Measurements from ENCODE around the gene CCDC201.
"Not testable (repeated sequence)": the region's sequence is repeated elsewhere in the genome, so short reads cannot be mapped to it uniquely, and the experiment has no call there.

CCDC201 gene

GRCh38 chr7:45872116-45873034 is 507 bp downstream of the CCDC201 start:
- peak; percentile 5 for DNase-seq

- DNase-seq = no peak
Measured at GRCh38 chr7:45869426-45869825, 3.5 kb downstream of the CCDC201 start.

GRCh38 chr7:45867471-45867870 is 5.4 kb downstream of the CCDC201 start:
- no peak for DNase-seq

- no peak for DNase-seq
Measured at GRCh38 chr7:45865594-45866410, 7.1 kb downstream of the CCDC201 start.

- DNase-seq = no peak
Measured at GRCh38 chr7:45863715-45864114, 9.2 kb downstream of the CCDC201 start.

GRCh38 chr7:45856888-45857287 is 16.0 kb downstream of the CCDC201 start:
- DNase-seq = not testable (repeated sequence)

GRCh38 chr7:45855680-45856079 is 17.2 kb downstream of the CCDC201 start:
- not testable (repeated sequence) for DNase-seq

- DNase-seq = not testable (repeated sequence)
Measured at GRCh38 chr7:45853491-45853890, 19.4 kb downstream of the CCDC201 start.

GRCh38 chr7:45852984-45853383 is 19.9 kb downstream of the CCDC201 start:
- DNase-seq = not testable (repeated sequence)

GRCh38 chr7:45848734-45849133 is 24.1 kb downstream of the CCDC201 start:
- not testable (repeated sequence) for DNase-seq

GRCh38 chr7:45846536-45846935 is 26.3 kb downstream of the CCDC201 start:
- DNase-seq = not testable (repeated sequence)

GRCh38 chr7:45841926-45842717 is 30.8 kb downstream of the CCDC201 start:
- not testable (repeated sequence) for DNase-seq

GRCh38 chr7:45838852-45839251 is 34.0 kb downstream of the CCDC201 start:
- DNase-seq = not testable (repeated sequence)

- not testable (repeated sequence) for DNase-seq
Measured at GRCh38 chr7:45832433-45833177, 40.3 kb downstream of the CCDC201 start.

GRCh38 chr7:45829846-45830245 is 43.0 kb downstream of the CCDC201 start:
- DNase-seq = not testable (repeated sequence)

GRCh38 chr7:45827731-45828130 is 45.2 kb downstream of the CCDC201 start:
- DNase-seq = not testable (repeated sequence)

- DNase-seq = not testable (repeated sequence)
Measured at GRCh38 chr7:45826550-45826949, 46.3 kb downstream of the CCDC201 start.

GRCh38 chr7:45818763-45819162 is 54.1 kb downstream of the CCDC201 start:
- not testable (repeated sequence) for DNase-seq

- not testable (repeated sequence) for DNase-seq
Measured at GRCh38 chr7:45817913-45818312, 55.0 kb downstream of the CCDC201 start.

- not testable (repeated sequence) for DNase-seq
Measured at GRCh38 chr7:45817016-45817415, 55.9 kb downstream of the CCDC201 start.

- not testable (repeated sequence) for DNase-seq
Measured at GRCh38 chr7:45814216-45815118, 58.4 kb downstream of the CCDC201 start.

Data from hematopoietic multipotent progenitor cell treated with erythropoietin and hydrocortisone succinate and interleukin-3 and kit ligand, for 8 days (in vitro differentiated cells).